ENCODE data around the gene HOPX. TPM values are rescaled to one million over a fixed set of nuclear protein-coding genes. Genes with fewer than 3 reads are reported as not detected.

Gene HOPX
- total RNA-seq, 4 donors from 2014 or later = 405 to 1,883 (median 1,516) TPM

DNA sequence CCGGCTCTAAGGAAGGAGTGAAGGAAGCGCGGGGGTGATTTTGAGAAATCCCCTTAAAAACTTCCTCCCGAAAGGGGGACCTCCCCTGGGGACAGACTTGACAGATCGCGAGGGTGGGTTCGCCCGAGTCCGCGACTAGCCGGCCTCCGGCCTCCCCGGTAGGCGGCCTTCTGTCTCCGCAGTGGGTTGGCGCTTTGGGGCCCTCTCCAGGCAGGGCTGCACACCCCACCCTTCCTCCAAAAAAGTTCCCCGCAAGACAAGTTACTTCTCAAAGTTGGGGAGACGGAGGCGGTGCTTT lies 24.8 kb downstream of the HOPX start:
- Histone ChIP-seq H3K4me1 (peaks cover 58% of the 10 kb centered on the region), H3K4me3 (peak overlapping the region; percentile 66), H3K27ac (peak overlapping the region; percentile 88), H3K27me3 (peaks cover 18% of the 10 kb centered on the region), H3K36me3 (no peaks in the 10 kb centered on the region), H3K9me3 (no peaks in the 10 kb centered on the region)
- no peak for DNase-seq (ENCODE audit: low spot score in 2 of 2)
- WGBS = 13% methylated on average over 3 of the region's 19 CpGs
- TF ChIP-seq EP300 (IDR thresholded peaks at IDR 0.05) (no peak), CTCF (IDR thresholded peaks at IDR 0.05) (no peak), POLR2AphosphoS5 (IDR thresholded peaks at IDR 0.05) (no peak), POLR2A (IDR thresholded peaks at IDR 0.05) (no peak)

DNA sequence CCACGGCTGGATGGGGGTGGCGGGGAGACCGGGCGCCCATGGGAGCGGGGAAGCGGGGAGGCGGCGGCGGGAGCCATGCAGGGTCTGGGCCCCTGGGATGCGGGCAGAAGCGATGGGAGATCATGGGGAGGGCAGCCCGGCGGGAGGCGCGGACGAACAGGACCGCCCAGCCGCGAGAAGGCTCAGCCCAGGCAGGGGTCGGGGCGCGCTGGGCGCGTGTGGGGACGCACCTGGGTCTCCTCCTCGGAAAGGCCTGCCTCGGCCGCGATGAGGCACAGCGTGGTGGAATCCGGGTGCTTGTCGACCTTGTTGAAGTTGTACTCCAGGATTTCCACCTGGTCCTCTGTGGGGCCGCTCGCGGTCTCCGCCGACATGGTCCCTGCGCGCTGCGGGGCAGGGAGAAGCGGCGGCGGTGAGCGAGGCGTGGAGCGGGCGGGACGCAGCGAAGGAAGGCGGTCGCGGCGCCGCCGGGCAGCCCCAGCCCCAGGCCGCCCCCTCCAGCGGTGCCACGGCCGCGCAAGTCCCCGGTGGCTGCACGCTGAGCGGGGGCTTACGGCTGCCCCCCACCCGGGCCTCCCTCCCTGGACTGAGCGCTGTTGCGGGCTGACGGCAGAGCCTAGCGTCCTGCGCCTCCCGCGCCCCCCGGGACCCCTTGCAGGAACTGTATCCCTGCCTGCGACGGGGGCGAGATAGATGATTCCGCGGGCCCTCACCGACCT lies 25.3 kb downstream of the HOPX start:
- Histone ChIP-seq H3K4me1 (peaks cover 58% of the 10 kb centered on the region), H3K9me3 (no peaks in the 10 kb centered on the region), H3K4me3 (peak overlapping the region; percentile 66), H3K27ac (peak overlapping the region; percentile 88), H3K27me3 (peaks cover 18% of the 10 kb centered on the region), H3K36me3 (no peaks in the 10 kb centered on the region)
- 1% methylated on average over 11 of the region's 79 CpGs for WGBS
- DNase-seq (ENCODE audit: low spot score in 2 of 2) = peak in 1 of 2 donors; percentile 64
- TF ChIP-seq POLR2AphosphoS5 (IDR thresholded peaks at IDR 0.05) = no peak
- TF ChIP-seq POLR2A (IDR thresholded peaks at IDR 0.05) = no peak
- no peak for TF ChIP-seq CTCF (IDR thresholded peaks at IDR 0.05)
- TF ChIP-seq EP300 (IDR thresholded peaks at IDR 0.05) = no peak

- Histone ChIP-seq H3K36me3 (no peaks in the 10 kb centered on the region), H3K27me3 (peaks cover 18% of the 10 kb centered on the region), H3K4me3 (peak overlapping the region; percentile 66), H3K4me1 (peaks cover 58% of the 10 kb centered on the region), H3K27ac (peak overlapping the region; percentile 88), H3K9me3 (no peaks in the 10 kb centered on the region)
- DNase-seq (ENCODE audit: low spot score in 2 of 2) = peak in 1 of 2 donors; percentile 79
- TF ChIP-seq POLR2A (IDR thresholded peaks at IDR 0.05) (no peak), POLR2AphosphoS5 (IDR thresholded peaks at IDR 0.05) (no peak), EP300 (IDR thresholded peaks at IDR 0.05) (no peak), CTCF (IDR thresholded peaks at IDR 0.05) (no peak)
- 1% methylated on average over 25 of the region's 28 CpGs for WGBS
Measured at GRCh38 chr4:56655209-56655626, 25.9 kb downstream of the HOPX start.

- no peak for DNase-seq (ENCODE audit: low spot score in 2 of 2)
- no peak for TF ChIP-seq CTCF (IDR thresholded peaks at IDR 0.05)
- TF ChIP-seq EP300 (IDR thresholded peaks at IDR 0.05) = no peak
- TF ChIP-seq POLR2A (IDR thresholded peaks at IDR 0.05) = no peak
- no peak for TF ChIP-seq POLR2AphosphoS5 (IDR thresholded peaks at IDR 0.05)
- Histone ChIP-seq H3K36me3 (peaks cover 1% of the 10 kb centered on the region), H3K4me1 (peaks cover 54% of the 10 kb centered on the region), H3K27ac (no peak overlapping the region), H3K9me3 (no peaks in the 10 kb centered on the region), H3K4me3 (no peak overlapping the region), H3K27me3 (peaks cover 18% of the 10 kb centered on the region)
- 29% methylated on average over 4 of the region's 4 CpGs for WGBS
Measured at GRCh38 chr4:56654238-56654632, 26.9 kb downstream of the HOPX start.

GRCh38 chr4:56653461-56654237 lies 27.4 kb downstream of the HOPX start:
- Histone ChIP-seq H3K36me3 (peaks cover 7% of the 10 kb centered on the region), H3K9me3 (no peaks in the 10 kb centered on the region), H3K27me3 (peaks cover 18% of the 10 kb centered on the region), H3K4me3 (no peak overlapping the region), H3K4me1 (peaks cover 49% of the 10 kb centered on the region), H3K27ac (no peak overlapping the region)
- no peak for DNase-seq (ENCODE audit: low spot score in 2 of 2)
- WGBS = 33% methylated on average over 1 of the region's 1 CpG
- TF ChIP-seq CTCF (IDR thresholded peaks at IDR 0.05) (no peak), POLR2AphosphoS5 (IDR thresholded peaks at IDR 0.05) (no peak), POLR2A (IDR thresholded peaks at IDR 0.05) (no peak), EP300 (IDR thresholded peaks at IDR 0.05) (no peak)

Measured in suprapubic skin (tissue), 4 donors.